Endodermal cell (in vitro differentiated cells): Measurements from ENCODE around the gene FGF3. TPM values are rescaled to one million over a fixed set of nuclear protein-coding genes. Genes with fewer than 3 reads are reported as not detected.

Experiments
- DNase-seq: peaks from one replicate; pipeline ENCODE4 v3.0.0-alpha.2; 2017
- H3K27ac ChIP-seq: 2 replicates; pipeline ENCODE4 v1.5.1; 2013; ENCODE audit warnings: mild to moderate bottlenecking, low read depth, low read length, moderate library complexity
- H3K27me3 ChIP-seq: 2 replicates; pipeline ENCODE4 v1.6.1; 2013; ENCODE audit warnings: mild to moderate bottlenecking, low read length, moderate library complexity; ENCODE audit not compliant: insufficient read depth, control insufficient read depth, poor library complexity, severe bottlenecking
- H3K36me3 ChIP-seq: 2 replicates; pipeline ENCODE4 v1.7.0; 2013; ENCODE audit warnings: mild to moderate bottlenecking, low read length, moderate library complexity; ENCODE audit not compliant: control insufficient read depth, insufficient read depth
- H3K4me1 ChIP-seq: one replicate; pipeline ENCODE4 v1.7.0; 2013; ENCODE audit warnings: low read length; ENCODE audit not compliant: control insufficient read depth, insufficient read depth
- H3K4me3 ChIP-seq: 2 replicates; pipeline ENCODE4 v1.5.1; 2013; ENCODE audit warnings: mild to moderate bottlenecking, low read length, moderate library complexity
- H3K9ac ChIP-seq: 2 replicates; pipeline ENCODE4 v1.6.1; 2013; ENCODE audit warnings: mild to moderate bottlenecking, low read length, moderate library complexity; ENCODE audit not compliant: poor library complexity, severe bottlenecking; ENCODE audit errors: extremely low read depth
- H3K9me3 ChIP-seq: 2 replicates; pipeline ENCODE4 v1.6.1; 2013; ENCODE audit warnings: mild to moderate bottlenecking, low read length, moderate library complexity; ENCODE audit not compliant: control insufficient read depth
- H3K27ac Mint-ChIP-seq: 2 replicates; pipeline ENCODE4 v1.8.0; 2020; ENCODE audit warnings: mixed read lengths
- H3K27me3 Mint-ChIP-seq: 2 replicates; pipeline ENCODE4 v1.8.0; 2021; ENCODE audit warnings: mild to moderate bottlenecking, mixed read lengths; ENCODE audit not compliant: insufficient read depth
- H3K36me3 Mint-ChIP-seq: 2 replicates; pipeline ENCODE4 v1.8.0; 2020; ENCODE audit warnings: low read depth, mixed read lengths
- H3K4me1 Mint-ChIP-seq: 2 replicates; pipeline ENCODE4 v1.8.0; 2020; ENCODE audit warnings: mixed read lengths
- H3K4me3 Mint-ChIP-seq: 2 replicates; pipeline ENCODE4 v1.8.0; 2020; ENCODE audit warnings: mild to moderate bottlenecking, moderate library complexity, mixed read lengths
- H3K9me3 Mint-ChIP-seq: 2 replicates; pipeline ENCODE4 v1.8.0; 2020; ENCODE audit warnings: mild to moderate bottlenecking, mixed read lengths
- WGBS, 2 experiments: methylation state at CpG; one replicate each; pipeline versions ENCODE4 v1.1.5 to v1.1.7; 2013; ENCODE audit warnings: missing lambda C conversion rate in 2 of 2, mixed read lengths in 1 of 2; ENCODE audit not compliant: insufficient coverage in 1 of 2, insufficient read length in 1 of 2; 5-methylcytosine and 5-hydroxymethylcytosine counted together
- total RNA-seq, 2 donors: library from RNA; stranded (reverse); fragmentation: NEBNext Ultra II Directional in 1 of 2; extraction: Animal tissue kit (Norgen Biotek cat#: 25700) in 1 of 2; gene quantifications; 2 replicates in 1 of 2; 3 replicates in 1 of 2; pipeline ENCODE4 v1.2.1, GENCODE V29; 2021
- TF ChIP-seq, protein P1 (sequence below): fragments of 200-600 bp; sonication (generic); conservative IDR thresholded peaks from 2 replicates; pipeline ENCODE4 v1.5.0; 2021; ENCODE audit warnings: antibody characterized with exemption, mild to moderate bottlenecking

The FGF3 gene
- total RNA-seq, 2 donors from 2014 or later, result not detected

DNA sequence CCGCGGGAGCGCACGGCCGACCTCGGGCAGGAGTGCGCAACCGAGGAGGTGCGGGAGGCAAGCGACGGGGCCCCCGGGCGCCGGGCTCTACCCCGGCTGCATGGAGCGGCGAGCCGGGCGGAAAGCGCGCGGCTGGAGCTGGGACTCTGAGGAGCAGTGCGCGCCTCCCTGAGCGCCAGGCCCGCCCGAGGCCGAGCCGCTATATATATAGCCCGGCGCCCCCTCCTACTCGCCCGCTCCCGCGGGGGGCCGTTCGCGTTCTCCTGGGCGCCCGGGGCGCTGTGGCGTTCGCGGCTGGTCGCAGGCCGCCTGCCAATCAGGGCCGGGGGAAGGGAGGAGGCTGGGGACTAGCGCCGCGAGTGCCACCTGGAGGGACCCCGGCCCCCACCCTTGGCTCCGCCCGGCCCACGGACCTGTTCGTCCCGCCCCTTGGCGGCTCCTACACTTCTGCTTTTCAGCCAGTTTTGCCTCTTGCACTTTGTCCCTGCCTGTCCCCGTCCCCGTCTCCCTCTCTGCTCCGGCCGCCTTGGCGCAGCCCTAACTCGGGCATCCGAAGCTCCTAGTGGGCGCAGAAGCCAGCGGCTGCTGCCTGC, 44.0 kb downstream of the FGF3 start, which contains the start of gene FGF4:
FGF4 (minus strand) TSS at position 179 of the 593 bp plus-strand sequence. CDS start 257 bp downstream, outside the sequence.
- H3K9ac ChIP-seq, result no peak within 1 kb of the TSS
- DNase-seq, result peak; percentile 91
- Mint-ChIP-seq H3K36me3 (no peaks in the 10 kb centered on the region), H3K4me3 (peak within 1 kb of the TSS; percentile 55), H3K9me3 (no peaks in the 10 kb centered on the region), H3K27me3 (peaks cover 25% of the 10 kb centered on the region), H3K27ac (no peak within 1 kb of the TSS), H3K4me1 (peaks cover 22% of the 10 kb centered on the region)
- no peak within 1 kb of the TSS for H3K27ac ChIP-seq
- no peaks in the 10 kb centered on the region for H3K36me3 ChIP-seq
- 6 to 9% methylated on average over 22 to 66 of the region's 66 CpGs for WGBS, 2 experiments
- no peaks in the 10 kb centered on the region for H3K9me3 ChIP-seq
- H3K27me3 ChIP-seq, result peaks cover 65% of the 10 kb centered on the region
- H3K4me3 ChIP-seq, result no peak within 1 kb of the TSS
- TF ChIP-seq, protein P1, sequence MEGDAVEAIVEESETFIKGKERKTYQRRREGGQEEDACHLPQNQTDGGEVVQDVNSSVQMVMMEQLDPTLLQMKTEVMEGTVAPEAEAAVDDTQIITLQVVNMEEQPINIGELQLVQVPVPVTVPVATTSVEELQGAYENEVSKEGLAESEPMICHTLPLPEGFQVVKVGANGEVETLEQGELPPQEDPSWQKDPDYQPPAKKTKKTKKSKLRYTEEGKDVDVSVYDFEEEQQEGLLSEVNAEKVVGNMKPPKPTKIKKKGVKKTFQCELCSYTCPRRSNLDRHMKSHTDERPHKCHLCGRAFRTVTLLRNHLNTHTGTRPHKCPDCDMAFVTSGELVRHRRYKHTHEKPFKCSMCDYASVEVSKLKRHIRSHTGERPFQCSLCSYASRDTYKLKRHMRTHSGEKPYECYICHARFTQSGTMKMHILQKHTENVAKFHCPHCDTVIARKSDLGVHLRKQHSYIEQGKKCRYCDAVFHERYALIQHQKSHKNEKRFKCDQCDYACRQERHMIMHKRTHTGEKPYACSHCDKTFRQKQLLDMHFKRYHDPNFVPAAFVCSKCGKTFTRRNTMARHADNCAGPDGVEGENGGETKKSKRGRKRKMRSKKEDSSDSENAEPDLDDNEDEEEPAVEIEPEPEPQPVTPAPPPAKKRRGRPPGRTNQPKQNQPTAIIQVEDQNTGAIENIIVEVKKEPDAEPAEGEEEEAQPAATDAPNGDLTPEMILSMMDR, result no peak
- H3K4me1 ChIP-seq, result no peaks in the 10 kb centered on the region

- Histone ChIP-seq H3K4me3 (no peak overlapping the region), H3K9me3 (no peaks in the 10 kb centered on the region), H3K36me3 (no peaks in the 10 kb centered on the region), H3K27ac (no peak overlapping the region), H3K27me3 (peaks cover 65% of the 10 kb centered on the region), H3K4me1 (no peaks in the 10 kb centered on the region), H3K9ac (no peak overlapping the region)
- H3K27ac Mint-ChIP-seq, result no peak overlapping the region
- peaks cover 23% of the 10 kb centered on the region for H3K27me3 Mint-ChIP-seq
- WGBS, 2 experiments, result 2 to 5% methylated on average over 34 to 107 of the region's 107 CpGs
- H3K9me3 Mint-ChIP-seq, result peaks cover 1% of the 10 kb centered on the region
- TF ChIP-seq, protein P1, result peak; percentile 25
- DNase-seq, result peak; percentile 80
- peak overlapping the region; percentile 44 for H3K4me3 Mint-ChIP-seq
- peaks cover 22% of the 10 kb centered on the region for H3K4me1 Mint-ChIP-seq
- H3K36me3 Mint-ChIP-seq, result no peaks in the 10 kb centered on the region
These were observed 44.7 kb downstream of the FGF3 start for GRCh38 chr11:69774354-69775162.

- Mint-ChIP-seq H3K4me3 (peak overlapping the region; percentile 44), H3K4me1 (peaks cover 22% of the 10 kb centered on the region), H3K27me3 (peaks cover 23% of the 10 kb centered on the region), H3K27ac (no peak overlapping the region), H3K9me3 (peaks cover 3% of the 10 kb centered on the region), H3K36me3 (no peaks in the 10 kb centered on the region)
- no peaks in the 10 kb centered on the region for H3K4me1 ChIP-seq
- 48 to 53% methylated on average over 13 to 30 of the region's 30 CpGs for WGBS, 2 experiments
- no peak overlapping the region for H3K9ac ChIP-seq
- H3K36me3 ChIP-seq, result no peaks in the 10 kb centered on the region
- H3K4me3 ChIP-seq, result no peak overlapping the region
- DNase-seq, result peak; percentile 68
- peaks cover 65% of the 10 kb centered on the region for H3K27me3 ChIP-seq
- TF ChIP-seq, protein P1, result no peak
- H3K27ac ChIP-seq, result no peak overlapping the region
- H3K9me3 ChIP-seq, result no peaks in the 10 kb centered on the region
These were observed 45.4 kb downstream of the FGF3 start for GRCh38 chr11:69773626-69774353.
